Measurements from ENCODE around the gene ATL1.

DNA sequence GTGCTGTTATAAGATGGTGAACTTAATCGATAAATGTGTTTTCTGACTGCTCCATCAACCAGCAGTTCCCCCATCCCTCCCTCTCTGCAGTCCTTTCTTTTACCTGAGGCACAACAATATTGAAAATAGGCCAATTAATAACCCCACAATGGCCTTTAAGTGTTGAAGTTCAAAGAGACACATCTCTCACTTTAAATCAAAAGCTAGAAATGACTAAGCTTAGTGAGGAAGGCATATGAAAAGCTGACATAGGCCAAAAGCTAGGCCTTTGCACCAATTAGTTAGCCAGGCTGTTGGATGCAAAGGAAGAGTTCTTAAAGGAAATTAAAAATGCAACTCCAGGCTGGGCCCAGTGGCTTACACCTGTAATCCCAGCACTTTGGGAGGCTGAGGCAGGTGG is 64.5 kb downstream of the ATL1 start:
- TF ChIP-seq, protein P1, sequence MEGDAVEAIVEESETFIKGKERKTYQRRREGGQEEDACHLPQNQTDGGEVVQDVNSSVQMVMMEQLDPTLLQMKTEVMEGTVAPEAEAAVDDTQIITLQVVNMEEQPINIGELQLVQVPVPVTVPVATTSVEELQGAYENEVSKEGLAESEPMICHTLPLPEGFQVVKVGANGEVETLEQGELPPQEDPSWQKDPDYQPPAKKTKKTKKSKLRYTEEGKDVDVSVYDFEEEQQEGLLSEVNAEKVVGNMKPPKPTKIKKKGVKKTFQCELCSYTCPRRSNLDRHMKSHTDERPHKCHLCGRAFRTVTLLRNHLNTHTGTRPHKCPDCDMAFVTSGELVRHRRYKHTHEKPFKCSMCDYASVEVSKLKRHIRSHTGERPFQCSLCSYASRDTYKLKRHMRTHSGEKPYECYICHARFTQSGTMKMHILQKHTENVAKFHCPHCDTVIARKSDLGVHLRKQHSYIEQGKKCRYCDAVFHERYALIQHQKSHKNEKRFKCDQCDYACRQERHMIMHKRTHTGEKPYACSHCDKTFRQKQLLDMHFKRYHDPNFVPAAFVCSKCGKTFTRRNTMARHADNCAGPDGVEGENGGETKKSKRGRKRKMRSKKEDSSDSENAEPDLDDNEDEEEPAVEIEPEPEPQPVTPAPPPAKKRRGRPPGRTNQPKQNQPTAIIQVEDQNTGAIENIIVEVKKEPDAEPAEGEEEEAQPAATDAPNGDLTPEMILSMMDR (IDR thresholded peaks at IDR 0.05; ENCODE audit: control extremely low read depth in 1 of 3, insufficient read depth in 1 of 3, low read depth in 1 of 3, low read length in 3 of 3), result no peak
- TF ChIP-seq MAFK (IDR thresholded peaks at IDR 0.05; ENCODE audit: low read depth, low read length), result no peak

Data from H1 (cell line).